Activated T-cell treated with anti-CD3 and anti-CD28 coated beads for 1 hour (primary cell): ENCODE data around the gene SPATA13.
"Not testable (repeated sequence)": the region's sequence is repeated elsewhere in the genome, so short reads cannot be mapped to it uniquely, and the experiment has no call there.

Source experiments
- DNase-seq: peaks from one replicate; pipeline ENCODE4 v3.0.0-alpha.2; 2020; ENCODE audit warnings: low read depth

SPATA13 gene

DNA sequence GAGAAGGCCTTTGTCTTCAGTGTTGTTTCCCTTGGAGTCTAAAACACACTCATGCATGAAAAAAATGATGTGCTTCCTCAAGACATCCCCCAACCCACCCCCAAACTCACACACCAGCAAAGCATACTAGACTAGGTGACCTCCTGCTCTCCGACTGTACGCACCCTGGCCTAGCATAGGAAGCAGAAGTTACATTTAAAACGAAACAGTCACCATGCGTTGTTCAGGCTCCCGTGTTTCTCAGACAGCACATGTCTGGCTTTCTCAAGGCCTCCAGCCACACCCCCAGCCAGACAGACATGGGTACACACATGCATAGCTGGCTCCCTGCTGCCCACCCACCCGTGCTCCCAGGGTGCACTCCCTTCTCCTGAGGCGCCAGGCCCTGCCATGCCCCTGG lies 120.2 kb downstream of the SPATA13 start:
- no peak for DNase-seq

DNA sequence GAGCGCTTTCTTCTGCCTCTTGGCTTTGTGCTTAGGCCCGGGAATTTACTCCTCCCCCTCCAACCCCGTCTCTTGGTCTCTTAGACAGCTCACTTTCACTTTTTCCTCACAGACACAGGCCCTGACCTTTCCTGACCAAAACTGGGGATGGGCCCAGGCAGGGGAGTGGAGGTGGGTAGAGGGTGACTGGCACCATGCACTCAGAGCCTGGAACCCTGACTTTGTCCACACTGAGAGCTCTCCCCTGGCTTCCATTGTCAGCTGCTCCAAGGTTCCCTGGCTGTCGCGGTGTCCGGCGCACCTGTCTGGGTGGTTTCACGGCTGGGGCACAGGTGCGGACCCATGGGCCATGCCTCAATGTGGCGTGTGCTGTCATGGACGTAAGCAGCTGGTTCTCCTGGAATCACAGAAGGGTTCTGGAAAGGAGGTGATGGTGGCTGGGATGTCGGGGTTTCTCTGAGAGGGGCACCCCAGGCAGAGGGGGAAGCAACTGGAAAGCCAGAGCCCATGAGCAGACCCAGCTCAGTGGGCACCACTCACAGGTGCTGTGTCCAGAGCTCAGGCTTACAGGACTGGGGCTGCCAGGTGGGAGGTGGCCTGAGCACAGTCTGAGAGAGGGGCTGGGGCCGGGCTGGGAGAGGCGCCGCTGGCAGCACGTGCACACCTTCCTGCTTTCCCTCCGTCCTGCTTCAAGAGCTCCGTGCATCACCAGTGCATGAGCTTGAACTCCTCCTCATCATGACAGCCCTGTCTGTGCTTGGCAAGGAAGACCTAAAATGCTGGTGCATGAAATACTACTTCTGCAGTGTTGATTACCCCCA lies 120.9 kb downstream of the SPATA13 start:
- DNase-seq: no peak

DNA sequence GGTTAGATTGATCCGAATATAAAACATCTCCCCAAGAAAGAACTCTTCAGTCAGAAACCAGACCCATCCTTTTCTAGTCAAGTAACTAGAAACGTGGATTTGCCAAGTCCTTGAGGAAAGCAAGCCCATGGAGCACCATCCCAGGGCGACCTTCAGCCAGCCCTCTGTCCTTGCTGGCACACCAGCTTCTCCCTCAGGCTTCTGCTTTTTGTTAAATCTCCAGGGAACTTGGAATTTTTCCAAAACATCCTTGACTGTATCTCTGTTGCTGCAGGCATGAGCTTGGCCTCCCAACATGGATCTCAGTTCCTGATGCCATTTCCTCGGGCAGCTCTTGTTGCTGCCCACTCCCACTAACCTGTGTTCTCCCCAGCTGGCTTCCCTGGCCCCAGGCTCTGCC lies 121.7 kb downstream of the SPATA13 start:
- DNase-seq: no peak

DNA sequence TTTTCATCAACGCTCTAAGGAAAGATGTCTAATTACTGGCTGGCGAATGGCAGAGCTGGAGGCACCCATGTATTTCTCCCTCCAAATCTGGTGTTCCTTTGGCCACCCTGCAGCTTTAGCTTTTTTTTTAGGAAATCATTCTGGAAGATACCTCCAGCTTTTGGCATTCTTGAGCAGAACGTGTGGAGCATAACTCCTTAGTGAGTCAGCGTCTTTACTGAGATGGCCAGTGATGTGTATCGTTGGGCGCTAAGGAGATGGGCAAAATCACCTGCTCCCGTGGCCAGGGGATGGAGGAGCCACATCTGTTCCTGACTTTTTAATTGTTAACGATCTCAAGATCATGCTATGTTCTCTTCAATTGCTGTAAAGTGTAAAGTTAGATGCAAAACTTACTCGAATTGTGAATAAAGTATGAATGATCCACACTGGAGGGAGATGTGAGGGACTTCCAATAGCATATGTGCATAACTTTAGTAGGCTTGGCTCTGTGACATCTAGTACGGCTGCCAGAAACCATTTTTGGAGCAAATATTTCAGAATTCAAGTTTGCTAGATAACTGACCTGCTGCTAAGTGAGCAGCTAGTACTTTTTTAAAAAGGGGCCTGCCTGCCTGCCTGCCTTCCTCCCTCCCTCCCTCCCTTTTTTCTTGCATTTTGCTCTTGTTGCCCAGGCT lies 124.5 kb downstream of the SPATA13 start:
- no peak for DNase-seq

DNA sequence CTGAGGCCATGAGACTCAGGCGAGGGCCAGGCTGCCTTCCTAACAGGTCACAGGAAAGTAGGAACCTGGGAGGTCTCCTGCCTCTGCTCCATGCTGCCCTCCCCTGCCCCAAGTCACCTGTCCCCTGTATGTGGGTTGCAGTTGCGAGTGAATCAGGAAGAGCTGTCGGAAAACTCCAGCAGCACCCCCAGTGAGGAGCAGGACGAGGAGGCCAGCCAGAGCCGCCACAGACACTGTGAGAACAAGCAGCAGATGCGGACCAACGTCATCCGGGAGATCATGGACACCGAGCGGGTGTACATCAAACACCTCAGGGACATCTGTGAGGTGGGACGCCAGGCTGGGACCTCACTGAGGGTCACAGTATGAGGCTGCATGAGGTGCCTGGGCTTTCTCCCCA lies 126.1 kb downstream of the SPATA13 start:
- no peak for DNase-seq

DNA sequence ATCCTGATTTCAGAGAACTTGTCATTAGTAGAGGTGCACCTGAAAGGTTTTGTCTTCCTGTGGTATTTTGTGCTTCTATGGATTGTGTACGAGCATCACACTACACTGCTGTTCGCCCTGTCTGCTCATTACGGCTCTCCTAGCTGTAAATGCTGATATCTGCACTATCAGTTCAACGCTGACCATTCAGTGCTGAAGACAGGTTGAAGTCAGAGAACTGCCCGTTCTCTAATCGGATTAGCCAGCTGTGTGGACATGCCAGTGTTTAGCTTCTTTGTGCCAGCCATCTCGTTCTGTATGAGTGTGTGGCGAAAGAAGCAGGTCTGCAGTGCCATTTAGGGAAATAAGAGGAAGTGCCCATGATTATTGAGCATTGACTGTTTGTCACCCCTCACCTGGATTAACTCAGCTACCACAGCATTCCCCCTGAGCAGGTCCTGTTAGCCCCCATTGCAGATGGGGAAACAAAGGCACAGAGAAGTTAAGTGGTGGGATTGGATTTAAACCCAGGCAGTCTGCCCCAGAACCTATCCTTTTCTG lies 127.3 kb downstream of the SPATA13 start:
- DNase-seq: no peak

DNA sequence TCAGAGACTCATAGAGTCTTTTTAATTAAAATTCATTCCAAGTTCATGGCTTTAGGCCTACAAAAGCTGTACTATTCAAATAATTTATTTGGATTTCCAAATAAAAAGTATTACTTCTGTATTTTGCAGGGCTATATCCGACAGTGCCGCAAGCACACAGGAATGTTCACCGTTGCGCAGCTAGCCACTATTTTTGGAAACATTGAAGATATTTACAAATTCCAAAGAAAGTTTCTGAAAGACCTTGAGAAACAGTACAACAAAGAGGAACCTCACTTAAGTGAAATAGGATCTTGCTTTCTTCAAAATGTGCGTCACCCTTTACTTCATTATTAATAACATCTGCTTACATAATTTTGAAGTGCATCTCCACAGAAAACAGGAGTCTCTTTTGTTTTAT lies 128.3 kb downstream of the SPATA13 start:
- no peak for DNase-seq

DNA sequence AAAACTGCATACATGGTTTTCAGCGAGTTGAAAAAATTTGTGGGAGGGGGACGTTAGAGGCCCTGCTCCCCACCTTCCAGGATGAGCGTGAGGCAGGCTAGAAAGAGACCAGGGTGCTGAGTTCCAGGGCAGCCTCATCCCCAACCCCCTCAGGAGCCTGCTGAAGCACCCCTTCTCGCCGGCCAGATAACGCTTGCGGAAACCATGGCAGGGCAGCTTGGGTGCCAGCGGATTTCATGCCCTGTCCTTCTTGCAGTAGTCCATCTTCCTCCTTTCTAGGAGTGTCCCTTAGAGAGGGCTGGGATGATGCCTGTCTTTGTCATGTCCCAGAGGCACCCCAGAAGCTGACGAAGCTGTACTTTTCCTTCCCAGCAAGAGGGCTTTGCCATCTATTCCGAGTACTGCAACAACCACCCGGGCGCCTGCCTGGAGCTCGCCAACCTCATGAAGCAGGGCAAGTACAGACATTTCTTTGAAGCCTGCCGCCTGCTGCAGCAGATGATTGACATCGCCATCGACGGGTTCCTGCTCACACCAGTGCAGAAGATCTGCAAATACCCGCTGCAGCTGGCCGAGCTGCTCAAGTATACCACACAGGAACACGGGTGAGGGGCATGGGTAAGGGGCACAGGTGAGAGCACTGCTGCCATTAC lies 129.9 kb downstream of the SPATA13 start:
- no peak for DNase-seq

DNA sequence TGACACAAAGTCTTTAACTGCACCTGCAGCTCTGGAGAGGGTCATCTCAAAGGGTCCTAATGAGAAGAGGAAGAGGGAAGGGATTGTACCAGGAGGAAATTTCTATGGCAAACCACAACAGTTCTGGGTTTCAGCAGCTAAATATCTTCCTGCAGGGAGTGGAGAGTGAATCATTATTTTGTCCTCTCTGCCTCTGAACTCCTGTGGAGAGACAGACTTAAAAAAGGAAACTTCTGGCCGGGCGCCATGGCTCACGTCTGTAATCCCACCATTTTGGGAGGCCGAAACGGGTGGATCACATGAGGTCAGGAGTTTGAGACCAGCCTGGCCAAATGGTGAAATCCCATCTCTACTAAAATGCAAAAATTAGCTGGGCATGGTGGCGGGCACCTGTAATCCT lies 132.0 kb downstream of the SPATA13 start:
- no peak for DNase-seq

DNA sequence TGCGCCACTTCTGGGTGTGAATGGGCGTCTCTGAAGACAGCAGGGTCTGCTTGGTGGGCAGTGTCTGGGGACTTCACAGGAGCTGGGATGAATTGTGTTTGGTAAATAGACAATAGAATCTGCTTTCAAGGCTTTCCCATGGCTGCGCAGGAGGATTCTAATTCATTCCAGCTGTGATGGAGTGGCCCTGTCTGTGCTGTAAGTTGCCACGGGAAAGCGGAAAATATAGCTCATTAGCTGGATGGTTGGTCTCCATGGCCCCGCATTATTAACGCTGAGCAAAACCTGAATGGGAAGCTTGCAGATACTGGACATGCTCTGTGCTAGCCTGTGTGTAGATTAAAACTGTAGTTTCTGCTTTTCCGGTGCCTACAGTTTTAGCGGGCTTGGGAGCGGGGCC lies 133.2 kb downstream of the SPATA13 start:
- DNase-seq: no peak

DNA sequence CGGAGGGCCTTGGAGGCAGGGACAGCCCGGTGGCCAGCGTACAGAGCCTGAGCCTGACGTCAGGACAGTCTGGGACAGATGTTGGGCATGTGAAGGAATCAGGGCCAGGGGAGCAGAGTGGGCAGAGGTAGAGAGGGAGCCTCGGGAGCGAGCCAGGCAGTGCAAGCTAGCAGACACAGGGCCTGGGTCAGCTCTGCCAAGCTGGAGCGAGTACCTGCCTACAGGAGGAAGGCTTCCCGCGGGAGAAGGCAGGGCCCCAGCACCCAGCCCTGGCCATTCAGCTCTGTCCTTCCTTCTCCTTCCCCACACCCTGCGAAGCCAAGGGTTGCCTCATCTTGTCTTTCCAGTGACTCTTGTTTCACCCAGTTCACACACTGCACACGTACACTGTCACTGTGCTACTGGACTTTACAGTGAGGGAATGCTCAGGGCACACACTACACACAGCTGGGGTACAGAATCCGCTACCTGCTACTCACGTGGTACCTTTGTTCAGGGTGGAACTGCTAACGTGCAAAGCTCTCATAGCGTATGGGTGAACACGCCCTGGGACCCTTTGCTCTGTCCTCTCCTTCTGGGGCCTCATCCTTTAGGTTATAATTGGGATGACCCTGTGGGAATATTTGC lies 139.1 kb downstream of the SPATA13 start:
- no peak for DNase-seq

DNA sequence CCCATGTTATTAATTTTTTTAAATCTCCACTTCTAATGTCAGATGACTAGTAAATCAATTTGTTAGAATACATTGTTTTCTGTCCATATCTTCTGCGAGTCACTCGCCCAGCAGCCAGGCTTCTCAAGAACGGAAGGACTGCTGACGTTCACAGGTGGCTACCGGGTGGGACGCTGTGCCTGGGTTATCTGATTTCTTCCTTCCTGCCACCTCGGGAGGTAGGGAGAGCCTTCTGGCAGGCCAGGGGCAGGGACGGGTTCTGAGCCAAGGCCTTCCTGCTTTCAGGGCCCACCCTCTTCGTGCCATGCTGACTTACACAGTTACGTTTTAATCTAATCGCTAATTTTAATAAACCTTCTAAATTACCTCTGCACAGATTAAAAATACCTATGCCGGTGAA lies 140.9 kb downstream of the SPATA13 start:
- no peak for DNase-seq

DNA sequence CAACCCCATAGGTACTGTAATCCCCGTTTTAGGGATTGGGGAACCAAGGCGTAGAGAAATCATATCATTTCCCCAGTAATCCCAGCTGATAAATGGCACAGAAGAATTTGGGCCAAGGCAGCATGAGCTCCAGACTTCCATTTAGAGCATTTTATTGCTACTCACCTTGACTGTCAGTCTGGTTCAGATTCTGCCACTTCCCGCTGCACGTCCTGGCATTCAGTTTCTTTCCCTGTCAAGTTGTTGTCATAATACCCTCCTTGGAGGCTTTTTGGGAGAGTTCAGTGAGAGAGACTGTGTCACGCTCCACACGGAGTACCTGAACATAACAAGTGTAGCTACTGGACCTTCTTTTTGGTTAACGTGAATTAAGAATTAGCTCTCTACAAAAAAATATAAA lies 141.4 kb downstream of the SPATA13 start:
- DNase-seq: no peak

DNA sequence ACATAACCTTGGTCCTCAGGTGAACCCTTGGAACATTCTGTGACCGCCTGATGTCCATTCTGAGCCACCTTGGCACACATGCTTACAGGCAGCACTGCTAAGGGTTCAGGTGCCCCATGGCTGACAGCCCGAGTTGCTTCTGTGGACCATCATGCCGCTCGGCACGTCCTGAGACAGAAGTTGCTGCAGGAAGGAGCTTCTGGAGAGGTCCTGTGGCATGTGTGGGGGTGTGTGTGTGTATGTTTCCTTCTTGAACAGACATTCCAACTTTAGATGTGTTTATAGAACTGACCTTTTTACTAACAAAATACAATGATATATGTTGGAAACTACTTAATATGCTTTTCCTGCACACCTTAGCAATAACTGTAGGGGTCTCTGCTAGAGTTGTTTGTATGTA lies 144.1 kb downstream of the SPATA13 start:
- no peak for DNase-seq

DNA sequence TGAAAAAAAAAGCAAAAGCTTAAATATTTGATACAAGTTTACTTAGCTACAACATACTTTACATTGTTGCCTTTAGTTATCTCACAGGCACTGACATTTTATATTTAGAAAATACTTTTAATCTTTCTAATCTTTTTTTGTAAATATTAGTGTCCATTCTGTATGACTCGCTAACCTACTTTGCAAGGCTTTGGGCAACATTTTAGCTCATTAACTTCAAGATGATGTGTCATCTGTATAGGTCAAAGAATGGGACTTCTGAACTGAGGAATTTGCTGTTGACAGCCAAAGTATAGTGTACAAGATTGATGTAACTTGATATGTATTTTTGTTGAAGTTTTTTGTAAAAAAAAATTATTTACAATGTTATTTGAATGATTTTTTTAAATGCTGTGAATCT lies 146.1 kb downstream of the SPATA13 start:
- DNase-seq: no peak

DNA sequence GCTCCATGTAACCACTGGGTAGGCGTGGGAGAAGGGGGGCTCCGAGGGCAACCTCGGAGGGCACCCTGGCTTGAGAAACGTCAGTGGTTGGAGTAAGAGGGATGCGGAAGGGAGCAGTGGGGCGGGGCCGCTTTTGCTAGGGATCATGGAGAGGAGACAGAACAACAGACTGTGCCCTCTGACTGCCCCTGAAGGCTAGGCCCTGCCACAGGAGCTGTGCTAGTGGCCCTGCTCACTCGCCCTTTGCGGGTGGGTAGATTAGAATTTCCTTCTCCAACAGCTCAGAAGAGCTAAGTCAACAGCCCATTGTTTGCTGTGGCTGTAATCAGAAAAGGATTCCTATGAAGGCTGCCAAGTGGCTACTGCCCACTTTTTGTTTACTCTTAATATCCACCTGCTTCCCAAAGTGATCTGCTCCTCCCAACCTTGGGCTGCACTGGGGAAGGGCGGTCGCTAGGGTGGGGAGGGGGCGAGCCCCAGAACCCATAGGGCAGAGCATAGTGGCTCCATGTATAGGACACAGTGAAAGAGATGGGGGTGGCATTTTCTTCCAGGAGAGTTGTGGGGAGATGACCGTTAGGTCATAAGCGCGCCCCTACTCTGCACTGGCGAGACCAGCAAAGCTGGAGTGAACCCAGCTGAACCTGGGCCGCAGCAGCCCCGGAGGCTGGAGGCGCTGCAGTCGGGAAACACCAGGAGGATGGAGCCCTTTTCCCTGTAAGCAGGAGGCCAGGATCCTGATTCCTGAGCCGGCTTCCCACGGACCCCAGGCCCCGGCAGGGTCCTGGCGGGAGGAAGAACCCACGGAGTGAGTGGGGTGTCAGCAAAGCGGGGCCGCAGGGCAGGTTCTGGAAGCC lies 146.9 kb downstream of the SPATA13 start:
- DNase-seq: no peak

DNA sequence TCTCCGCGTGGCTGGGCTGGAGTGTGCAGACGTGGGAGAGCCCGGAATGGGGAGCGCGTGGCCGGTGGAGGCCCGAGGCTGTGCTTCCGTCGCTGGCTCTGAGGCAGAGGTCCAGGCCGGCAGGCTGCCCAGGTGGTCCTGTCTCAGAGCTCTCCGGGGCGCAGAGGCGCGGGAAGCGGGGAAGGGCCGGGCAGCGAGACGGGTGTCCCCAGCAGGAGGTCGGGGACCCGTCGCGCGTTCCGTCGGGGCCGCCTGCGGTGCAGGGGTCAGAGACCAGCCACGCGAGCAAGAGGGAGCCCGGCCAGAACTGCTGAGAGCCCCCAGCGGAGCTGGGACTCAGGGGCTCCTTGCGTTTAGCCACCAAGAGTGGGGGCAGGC lies 147.5 kb downstream of the SPATA13 start:
- DNase-seq: no peak

DNA sequence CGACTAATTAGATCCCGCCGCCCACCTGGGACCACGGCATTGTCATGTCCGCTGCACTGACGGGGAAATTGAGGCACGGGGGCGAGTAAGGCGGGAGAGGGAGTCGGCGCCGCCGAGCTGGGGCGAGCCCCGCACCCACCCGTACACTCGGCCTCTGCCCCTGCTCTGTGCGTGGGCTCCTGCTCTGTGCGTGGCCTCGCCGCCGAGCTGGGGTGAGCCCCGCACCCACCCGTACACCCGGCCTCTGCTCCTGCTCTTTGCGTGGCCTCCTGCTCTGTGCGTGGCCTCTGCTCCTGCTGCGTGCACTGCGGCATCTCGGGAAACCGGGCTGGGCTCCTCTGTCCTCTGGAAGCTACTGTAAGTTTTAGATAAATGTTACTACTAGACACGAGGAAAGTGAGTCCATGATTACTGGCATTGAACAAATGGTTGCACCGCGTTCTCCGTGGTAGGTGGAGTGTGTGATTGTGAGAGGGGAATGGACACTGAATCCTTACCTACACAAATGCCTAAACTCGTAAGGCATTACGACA lies 148.0 kb downstream of the SPATA13 start:
- DNase-seq: no peak

DNA sequence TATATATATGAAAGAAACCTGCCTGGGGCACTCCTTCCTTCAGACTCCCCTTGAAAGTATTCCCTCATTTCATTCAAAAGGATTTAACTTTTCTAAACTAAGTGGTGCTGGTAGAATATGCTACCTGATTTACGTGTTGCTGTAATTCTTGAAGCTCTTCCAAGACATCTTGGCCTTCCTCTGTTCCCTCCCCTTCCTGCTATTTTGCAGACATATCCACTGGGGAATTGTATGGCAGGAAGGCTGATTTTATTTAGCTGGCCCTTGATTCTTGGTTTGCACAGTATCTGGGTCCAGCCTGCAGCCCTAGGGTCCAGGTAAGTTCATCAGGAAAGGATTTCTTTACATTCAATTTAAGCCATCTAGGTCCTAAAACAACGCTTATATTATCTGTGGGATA lies 148.8 kb downstream of the SPATA13 start, which contains the start of gene C1QTNF9:
Gene C1QTNF9, plus strand, starts transcription at position 281 of the 400 bp plus-strand sequence. CDS start 6,424 bp downstream, outside the sequence.
- not testable (repeated sequence) for DNase-seq

DNA sequence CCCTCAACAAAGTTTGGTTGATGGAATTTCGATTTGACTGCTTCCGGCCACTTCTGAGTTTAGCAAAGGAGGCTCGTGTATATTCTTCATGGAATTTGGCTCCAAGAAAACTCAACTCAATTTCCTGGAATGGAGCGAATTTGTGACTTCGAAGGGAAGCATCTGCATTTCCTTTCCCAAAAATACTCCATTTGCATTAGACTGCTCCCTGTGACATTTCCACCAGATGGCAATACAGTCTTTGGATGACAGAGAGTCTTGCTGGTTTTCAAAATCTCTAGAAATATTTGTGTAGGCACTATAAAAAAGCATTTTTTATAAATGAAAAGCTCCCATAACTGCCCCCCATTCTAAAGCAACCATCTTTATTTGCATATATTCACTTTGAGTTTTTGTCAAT lies 152.9 kb downstream of the SPATA13 start:
- no peak for DNase-seq

DNA sequence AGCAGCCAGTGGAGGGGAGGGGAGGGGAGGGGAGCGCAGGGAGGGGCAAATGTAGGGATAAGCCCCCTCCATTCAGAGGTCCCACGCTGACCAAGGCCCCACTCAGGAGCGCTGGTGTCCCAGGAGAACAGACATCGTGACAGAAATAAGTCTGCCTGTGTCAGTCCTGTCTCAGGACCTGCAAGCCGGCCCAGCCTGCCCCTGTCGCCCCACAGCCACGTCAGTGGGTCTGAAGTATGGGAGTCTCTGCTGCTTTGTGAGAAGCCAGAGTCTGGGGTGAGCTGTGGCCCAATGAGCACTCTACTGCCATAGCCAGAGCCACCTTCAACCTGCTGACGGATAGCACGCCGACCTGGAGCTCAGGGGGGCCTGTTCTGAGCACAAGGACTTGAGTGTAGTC lies 157.3 kb downstream of the SPATA13 start:
- not testable (repeated sequence) for DNase-seq
